GM21381 (cell line): Measurements from ENCODE around the gene MOAP1.
"Not testable (repeated sequence)": the region's sequence is repeated elsewhere in the genome, so short reads cannot be mapped to it uniquely, and the experiment has no call there.

Source experiments
- ATAC-seq: cut with Tn5 transposase; IDR thresholded peaks from one replicate; pipeline ENCODE4 v1.9.1; 2021; ENCODE audit warnings: mild to moderate bottlenecking, moderate library complexity; ENCODE audit not compliant: unreplicated experiment

MOAP1 gene

DNA sequence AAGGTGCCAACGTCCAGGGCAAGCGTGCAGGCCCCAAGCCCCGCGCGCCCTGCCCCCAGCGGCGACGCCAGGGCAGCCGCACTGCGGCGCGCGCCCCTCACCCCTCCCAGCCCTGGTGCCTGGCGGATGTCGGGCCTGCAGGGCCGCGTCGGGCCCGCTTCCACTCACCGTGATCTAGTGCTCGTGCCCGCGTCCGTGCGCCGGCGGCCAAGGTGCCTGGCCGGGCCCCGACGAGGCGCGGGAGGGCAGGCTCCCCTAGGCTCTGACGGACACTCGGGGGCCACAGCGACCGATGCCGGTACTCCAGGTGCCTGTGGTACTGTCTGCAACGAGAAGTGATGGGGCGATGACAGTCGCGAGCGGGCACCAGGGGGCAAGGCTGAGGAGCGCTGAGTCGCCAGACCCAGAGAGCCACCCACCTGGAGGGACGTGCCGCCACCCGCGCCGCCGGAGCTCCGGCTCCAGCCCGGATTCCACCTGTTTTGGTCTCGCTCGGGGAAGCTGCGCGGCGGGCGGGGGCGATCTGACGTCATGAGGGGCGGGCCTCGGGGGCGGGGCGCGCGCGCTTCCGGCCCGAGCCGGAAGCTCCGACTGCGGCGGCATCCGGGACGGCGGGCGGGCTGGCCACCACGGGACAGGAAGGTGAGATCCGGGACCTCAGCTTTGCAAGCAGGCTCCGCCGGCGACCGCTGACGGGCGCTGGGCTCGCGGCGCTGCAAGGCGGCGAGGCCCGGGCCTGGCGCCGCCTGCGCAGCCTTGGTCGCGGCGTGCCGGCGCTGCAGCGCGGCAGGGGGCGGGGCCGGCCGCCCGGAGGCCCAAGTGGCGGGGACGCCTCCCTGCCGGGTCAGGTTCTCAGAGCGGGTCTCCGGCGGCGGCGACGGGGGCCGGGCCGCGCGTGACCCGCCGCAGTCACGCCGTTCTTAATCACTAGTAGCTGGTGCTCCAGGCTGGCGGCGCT is at the start of gene MOAP1, which contains the start of gene LYSET:
Gene MOAP1 (minus strand): TSS at position 507 of the 958 bp plus-strand sequence. CDS start 655 bp downstream, outside the sequence.
Gene LYSET (plus strand): TSS at position 927 of the 958 bp plus-strand sequence. CDS start 89 bp downstream, outside the sequence.
- peak; percentile 83 for ATAC-seq

DNA sequence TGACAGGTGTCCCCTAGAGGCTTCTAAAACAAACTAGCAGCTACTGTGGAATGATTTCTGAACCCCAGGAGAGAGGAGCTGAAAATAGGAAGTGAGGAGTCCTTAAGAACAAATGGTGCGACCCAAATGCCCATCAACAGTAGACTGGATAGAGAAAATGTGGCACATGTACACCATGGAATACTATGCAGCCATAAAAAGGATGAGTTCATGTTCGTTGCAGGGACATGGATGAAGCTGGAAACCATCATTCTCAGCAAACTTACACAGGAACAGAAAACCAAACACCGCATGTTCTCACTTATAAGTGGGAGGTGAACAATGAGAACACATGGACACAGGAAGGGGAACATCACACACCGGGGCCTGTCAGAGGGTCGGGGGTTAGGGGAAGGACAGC is 48.4 kb upstream of the MOAP1 start:
- ATAC-seq = not testable (repeated sequence)

DNA sequence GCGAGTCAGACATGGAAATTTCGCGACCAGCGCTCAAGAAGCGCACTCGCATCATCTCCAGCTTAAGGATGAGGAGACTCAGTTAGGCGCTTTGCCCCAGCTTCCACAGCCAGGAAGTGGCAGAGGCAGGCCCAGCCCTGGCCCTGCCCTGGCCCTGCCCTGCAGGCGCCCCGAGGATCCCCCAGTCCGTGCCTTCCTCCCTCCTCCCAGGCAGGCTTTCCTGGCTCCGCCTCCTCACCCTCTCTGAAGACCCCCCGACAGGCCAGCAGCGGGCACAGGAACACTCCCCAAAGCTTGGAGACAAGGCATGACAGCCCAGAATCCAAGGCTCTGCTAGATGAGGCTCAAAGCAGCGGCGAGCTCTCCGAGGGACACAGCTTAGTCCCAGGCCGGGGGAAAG is 47.5 kb upstream of the MOAP1 start:
- ATAC-seq = no peak

GRCh38 chr14:93231129-93231979 is 46.7 kb upstream of the MOAP1 start:
- ATAC-seq = no peak

GRCh38 chr14:93230539-93230938 is 45.8 kb upstream of the MOAP1 start:
- no peak for ATAC-seq

DNA sequence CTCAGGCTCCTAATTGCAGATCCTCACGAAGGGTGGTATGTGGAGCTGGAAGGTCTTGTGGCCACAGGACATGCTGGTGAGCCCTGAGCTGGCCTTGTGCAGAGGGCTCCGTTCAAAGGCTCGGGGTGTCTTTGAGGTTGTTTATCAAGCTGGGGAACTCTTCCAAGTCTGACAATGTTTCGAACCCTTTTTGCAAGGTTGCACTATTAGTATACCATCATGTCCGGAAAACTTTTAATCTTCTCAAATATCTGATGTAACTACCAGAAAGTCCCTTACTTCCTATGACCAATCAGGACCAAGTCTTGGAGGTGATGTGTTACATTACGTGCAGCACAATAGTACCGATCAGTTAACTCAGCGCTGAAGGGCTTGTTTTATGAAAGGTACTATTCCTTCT is 43.9 kb upstream of the MOAP1 start:
- no peak for ATAC-seq

DNA sequence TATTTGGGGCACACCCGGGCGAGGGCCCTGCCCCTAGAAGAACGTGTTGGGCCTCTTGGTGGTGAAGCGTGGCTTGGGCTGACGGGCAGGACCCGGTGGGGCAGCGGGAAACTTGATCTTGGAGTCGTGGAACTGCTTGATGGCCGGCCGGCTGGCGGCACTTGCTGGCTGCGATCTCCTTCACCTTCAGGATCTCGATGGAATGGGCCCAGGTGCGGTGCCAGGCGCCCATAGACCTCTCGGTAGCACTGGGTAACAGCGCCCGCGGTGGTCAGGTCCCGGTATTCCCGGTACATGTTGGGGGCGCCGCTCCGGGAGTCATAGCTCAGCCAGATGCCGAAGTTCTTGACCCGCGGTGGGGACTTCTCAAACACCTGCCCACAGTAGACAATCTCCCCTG is 38.9 kb upstream of the MOAP1 start:
- ATAC-seq = no peak

GRCh38 chr14:93220509-93220908 is 35.8 kb upstream of the MOAP1 start:
- no peak for ATAC-seq

DNA sequence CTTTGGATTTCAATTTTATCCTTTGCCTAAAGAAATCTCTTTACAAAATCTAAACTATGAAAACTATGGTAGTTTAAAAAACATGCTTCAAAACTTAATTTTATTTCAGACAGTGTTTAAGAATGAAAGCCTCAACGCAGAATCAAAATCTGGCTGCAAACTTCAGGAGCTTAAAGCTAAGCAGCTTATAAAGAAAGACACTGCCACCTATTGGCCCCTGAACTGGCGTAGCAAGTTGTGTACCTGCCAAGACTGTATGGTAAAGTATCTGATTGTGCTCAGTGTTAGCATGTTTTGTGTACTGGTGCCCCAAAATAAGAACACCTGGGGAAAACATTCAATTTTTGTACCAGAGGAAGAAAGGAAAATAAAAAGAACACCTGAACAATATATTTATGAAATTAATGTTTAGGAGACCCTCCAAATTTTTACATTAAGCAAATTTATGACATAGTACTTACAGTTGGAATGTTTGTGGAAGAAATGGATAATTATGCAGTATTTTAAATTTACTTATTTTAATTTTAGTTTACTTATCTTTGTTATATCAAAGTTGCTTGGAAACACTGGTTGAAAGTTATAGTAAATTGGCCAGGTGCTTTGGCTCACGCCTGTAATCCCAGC is 34.5 kb upstream of the MOAP1 start:
- peak; percentile 72 for ATAC-seq

DNA sequence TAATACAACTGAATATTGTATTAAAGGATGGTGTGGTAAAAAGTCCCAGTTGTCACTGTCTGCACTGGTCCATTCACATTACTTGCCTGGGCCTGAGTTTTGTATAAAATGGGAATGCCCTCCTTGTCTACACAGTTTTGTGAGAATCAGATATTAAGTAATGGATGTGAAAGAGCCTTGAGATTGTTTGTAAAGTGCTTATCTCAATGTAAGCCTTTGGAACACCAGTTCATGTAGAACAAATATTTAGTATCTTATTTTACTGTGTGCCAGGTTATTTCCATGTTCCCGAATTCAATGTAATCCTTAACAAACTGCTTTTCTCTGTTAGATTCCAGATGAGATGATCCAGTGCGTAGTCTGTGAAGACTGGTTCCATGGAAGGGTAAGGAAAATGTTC is 29.9 kb upstream of the MOAP1 start:
- no peak for ATAC-seq

GRCh38 chr14:93212432-93212831 is 27.7 kb upstream of the MOAP1 start:
- ATAC-seq = peak; percentile 70

GRCh38 chr14:93207468-93208308 is 23.0 kb upstream of the MOAP1 start:
- ATAC-seq = peak; percentile 41

GRCh38 chr14:93206793-93207467 is 22.2 kb upstream of the MOAP1 start, which contains the start of the genes GON7 and UBR7:
TSS of gene GON7 (minus strand) at chr14:93207065. CDS start at chr14:93207037, 28 bp downstream.
TSS of gene UBR7 (plus strand) at chr14:93207256. CDS start at chr14:93207292, 36 bp downstream.
- peak; percentile 77 for ATAC-seq

- ATAC-seq = no peak
Measured at GRCh38 chr14:93201155-93201704, 16.5 kb upstream of the MOAP1 start.

- ATAC-seq = no peak
Measured at GRCh38 chr14:93200553-93200952, 15.9 kb upstream of the MOAP1 start.

DNA sequence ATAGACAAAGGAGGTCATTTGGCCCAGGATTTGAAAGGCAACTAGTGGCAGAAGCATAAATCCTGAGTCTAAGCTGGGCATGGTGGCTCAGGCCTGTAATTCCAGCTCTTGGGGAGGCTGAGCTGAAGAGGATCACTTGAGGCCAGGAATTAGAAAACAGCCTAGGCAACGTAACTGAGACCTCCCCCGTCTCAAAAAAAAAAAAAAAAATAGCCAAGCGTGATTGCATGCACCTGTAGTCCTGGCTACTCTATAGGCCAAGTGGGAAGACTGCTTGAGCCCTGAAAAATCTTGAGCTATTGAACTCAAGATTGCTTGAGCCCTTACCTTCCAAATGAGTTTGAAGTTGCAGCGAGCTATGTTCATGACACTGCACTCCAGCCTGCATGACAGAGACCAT is 14.3 kb upstream of the MOAP1 start:
- no peak for ATAC-seq

- no peak for ATAC-seq
Measured at GRCh38 chr14:93195316-93195999, 10.8 kb upstream of the MOAP1 start.

GRCh38 chr14:93186956-93187355 is 2.3 kb upstream of the MOAP1 start:
- no peak for ATAC-seq
